HG03280 (cell line): ENCODE data around the gene KIF1C.
"Not testable (repeated sequence)": the region's sequence is repeated elsewhere in the genome, so short reads cannot be mapped to it uniquely, and the experiment has no call there.

ENCODE experiments used
- ATAC-seq: cut with Tn5 transposase; IDR thresholded peaks from one replicate; pipeline ENCODE4 v1.9.1; 2021; ENCODE audit warnings: mild to moderate bottlenecking, moderate library complexity; ENCODE audit not compliant: unreplicated experiment

The KIF1C gene

DNA sequence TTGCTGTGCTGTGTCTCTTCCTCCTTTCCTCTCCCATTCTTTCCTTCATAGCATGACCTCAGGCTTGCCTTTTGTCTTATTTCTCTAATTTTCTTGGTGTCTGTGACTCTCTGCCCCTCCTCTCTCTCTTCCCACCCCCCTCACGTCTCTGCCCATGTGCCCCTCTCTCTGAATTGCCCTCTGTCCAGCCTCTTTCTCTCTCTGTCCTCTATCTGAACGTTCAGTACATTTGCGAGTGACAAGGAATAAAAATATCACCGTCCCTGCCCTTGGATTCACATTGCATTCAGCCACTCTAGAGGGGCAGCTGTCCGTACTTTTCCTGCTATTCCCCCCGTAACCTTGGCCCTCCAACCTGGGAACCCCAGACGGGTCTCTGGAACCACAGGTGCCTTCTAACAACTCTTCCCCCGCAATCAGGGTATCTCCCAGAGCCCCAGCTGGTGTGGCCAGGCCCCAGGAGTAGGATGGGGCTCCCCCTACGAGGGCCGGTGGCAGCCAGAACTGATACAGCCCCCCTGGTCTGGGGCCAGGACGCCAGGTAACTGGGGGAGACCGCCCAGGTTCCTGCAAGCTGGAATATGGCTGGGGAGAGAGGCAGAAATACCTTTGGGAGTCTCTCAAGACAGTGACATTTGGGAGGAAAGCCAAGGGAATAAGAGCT lies 1.8 kb downstream of the KIF1C start:
- no peak for ATAC-seq

DNA sequence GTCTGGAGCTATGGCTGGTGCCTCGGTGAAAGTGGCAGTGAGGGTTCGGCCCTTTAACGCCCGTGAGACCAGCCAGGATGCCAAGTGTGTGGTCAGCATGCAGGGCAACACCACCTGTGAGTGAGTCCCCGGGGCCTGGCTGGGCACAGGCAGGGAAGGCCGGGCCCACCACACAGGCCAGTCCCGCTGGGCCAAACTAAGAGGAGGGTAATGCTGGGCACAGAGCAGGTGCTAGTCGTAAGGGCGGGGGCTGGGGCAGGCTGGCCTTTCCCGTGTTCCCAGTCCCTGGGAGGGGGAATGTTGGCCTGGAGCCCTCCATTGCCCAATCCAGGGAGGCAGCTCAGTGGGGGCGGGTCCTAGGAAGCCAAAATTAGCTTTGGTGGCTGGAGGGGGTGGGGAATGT lies 2.5 kb downstream of the KIF1C start:
- no peak for ATAC-seq

DNA sequence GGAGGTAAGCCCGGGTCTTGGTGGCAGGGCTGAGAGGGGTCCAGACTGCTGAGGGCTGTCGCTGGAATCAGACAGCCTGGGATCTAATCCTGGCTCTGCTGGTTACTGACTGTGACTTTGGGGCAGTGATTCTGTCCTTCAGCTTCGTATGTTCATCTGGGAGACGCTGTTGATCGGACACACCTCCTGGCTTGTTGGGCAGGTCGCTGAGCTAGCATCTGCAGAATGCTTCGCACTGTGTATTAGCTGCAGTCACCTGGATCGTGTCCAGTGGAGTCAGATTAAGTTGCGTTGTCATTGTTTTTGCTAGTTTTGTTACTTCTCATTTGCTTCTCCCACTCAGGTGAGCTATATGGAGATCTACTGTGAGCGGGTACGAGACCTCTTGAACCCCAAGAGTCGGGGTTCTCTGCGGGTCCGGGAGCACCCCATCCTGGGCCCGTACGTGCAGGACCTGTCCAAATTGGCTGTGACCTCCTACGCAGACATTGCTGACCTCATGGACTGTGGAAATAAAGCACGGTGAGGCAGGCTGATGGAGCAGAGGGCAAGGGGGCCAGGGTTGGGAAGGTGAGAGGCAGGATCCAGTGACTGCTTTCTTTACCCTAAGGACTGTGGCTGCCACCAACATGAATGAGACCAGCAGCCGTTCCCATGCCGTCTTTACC lies 4.5 kb downstream of the KIF1C start:
- ATAC-seq: no peak

DNA sequence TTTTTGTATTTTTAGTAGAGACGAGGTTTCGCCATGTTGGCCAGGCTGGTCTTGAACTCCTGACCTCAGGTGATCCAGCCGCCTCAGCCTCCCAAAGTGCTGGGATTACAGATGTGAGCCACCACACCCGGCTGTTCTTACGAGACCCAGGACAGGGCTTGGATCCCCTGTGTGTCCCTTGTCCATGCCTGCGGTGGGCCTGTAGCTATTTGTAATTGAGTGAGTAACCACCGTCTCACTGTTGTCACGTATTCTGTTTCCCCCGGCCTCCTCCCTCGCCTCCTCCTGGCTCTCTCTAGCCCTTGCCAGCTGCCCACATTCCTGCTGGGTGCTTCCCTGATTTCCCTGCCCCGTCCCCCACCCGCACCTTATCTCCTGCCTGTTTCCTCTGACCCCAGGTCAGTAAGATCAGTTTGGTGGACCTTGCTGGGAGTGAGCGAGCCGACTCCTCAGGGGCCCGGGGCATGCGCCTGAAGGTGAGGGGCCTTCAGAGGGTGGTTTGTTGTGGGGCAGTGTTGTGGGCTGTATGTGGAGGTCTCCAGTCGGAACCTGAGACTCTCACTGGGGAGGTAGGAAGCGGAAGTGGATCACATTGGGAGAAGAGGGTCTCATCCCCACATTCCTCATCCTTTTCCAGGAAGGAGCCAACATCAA lies 5.6 kb downstream of the KIF1C start:
- ATAC-seq: no peak

DNA sequence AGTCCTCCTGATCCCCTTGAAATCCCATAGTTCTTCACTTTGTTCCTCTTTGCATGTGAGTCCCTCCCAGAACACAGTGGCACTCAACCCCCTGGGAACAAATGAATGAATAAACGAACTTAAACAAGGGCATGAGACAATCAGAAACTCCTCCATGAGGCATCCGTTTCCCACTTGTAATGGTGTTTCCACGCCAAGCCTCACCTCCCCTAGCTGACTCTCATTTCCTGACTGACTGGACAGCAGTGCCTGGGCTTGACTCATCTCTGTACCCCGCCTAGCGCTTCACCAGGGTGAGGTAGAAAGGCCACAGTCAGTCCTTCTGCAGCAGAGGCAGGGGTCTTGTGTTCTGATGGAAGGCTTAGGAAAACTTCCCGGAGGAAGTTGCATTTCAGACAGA lies 14.2 kb downstream of the KIF1C start:
- ATAC-seq: no peak

DNA sequence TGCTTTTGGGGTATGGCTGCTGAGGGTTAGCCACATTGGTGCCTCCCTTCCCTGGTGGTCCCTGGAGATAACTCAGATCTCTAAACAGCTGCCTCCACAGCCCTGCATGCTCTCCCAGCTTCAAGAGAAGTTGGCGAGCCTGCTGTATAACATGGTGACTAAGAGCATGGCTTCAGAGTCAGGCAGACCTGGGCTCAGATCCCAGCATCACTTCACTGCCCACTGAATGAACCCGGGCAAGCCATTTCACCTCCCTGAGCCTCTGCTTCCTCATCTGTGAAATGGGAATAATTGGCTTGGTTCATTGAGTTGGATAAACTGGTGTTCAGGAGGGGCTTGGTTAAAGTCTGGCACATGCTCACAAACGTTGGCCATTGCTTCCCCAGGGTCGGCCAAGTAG lies 16.6 kb downstream of the KIF1C start:
- no peak for ATAC-seq

DNA sequence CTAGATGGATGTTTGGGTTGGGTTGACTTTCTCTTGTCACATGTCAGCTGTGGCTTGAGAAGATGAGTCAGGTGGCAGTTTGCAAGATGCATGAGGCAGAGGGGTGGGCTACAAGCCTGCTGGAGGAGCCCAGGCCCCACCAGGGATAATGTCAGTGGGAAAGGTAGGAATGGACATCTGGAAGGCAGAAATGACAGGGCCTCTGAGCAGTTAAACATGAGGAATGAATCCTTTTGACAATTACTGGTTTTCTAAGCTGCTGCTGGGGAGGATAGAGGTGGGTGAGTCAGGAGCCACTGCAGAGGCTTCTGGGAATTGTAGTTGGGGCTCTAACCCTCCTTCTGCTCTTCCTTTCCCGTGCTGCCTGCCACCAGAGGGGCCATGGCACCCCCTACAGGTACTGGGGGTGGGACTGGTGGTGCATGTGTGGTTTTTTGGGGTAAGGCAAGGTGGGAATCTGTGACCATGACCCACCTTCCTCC lies 21.8 kb downstream of the KIF1C start:
- no peak for ATAC-seq

DNA sequence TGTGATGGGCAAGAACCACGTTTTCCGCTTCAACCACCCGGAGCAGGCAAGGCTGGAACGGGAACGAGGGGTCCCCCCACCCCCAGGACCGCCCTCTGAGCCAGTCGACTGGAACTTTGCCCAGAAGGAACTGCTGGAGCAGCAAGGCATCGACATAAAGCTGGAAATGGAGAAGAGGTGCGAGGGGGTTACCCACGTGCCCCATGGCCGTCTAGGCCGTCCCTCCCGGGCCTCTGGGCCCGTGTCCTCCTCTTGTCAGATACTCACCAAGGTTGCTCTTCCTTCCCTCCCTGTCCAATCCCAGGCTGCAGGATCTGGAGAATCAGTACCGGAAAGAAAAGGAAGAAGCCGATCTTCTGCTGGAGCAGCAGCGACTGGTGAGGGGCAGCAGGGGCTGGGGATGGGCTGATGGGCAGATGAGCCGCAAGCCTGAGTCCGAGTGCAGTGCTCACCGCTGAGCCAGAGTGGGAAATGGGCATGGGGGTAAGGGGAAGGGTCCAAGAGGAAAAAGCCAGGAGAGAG lies 22.8 kb downstream of the KIF1C start:
- no peak for ATAC-seq

DNA sequence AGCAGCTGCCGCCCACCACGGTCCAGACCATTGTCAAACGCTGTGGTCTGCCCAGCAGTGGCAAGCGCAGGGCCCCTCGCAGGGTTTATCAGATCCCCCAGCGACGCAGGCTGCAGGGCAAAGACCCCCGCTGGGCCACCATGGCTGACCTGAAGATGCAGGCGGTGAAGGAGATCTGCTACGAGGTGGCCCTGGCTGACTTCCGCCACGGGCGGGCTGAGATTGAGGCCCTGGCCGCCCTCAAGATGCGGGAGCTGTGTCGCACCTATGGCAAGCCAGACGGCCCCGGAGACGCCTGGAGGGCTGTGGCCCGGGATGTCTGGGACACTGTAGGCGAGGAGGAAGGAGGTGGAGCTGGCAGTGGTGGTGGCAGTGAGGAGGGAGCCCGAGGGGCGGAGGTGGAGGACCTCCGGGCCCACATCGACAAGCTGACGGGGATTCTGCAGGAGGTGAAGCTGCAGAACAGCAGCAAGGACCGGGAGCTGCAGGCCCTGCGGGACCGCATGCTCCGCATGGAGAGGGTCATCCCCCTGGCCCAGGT lies 24.5 kb downstream of the KIF1C start:
- ATAC-seq: no peak

DNA sequence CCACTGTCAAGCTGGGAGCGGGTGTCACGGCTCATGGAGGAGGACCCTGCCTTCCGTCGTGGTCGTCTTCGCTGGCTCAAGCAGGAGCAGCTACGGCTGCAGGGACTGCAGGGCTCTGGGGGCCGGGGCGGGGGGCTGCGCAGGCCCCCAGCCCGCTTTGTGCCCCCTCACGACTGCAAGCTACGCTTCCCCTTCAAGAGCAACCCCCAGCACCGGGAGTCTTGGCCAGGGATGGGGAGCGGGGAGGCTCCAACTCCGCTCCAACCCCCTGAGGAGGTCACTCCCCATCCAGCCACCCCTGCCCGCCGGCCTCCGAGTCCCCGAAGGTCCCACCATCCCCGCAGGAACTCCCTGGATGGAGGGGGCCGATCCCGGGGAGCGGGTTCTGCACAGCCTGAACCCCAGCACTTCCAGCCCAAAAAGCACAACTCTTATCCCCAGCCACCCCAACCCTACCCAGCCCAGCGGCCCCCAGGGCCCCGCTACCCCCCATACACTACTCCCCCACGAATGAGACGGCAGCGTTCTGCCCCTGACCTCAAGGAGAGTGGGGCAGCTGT lies 25.9 kb downstream of the KIF1C start:
- no peak for ATAC-seq

DNA sequence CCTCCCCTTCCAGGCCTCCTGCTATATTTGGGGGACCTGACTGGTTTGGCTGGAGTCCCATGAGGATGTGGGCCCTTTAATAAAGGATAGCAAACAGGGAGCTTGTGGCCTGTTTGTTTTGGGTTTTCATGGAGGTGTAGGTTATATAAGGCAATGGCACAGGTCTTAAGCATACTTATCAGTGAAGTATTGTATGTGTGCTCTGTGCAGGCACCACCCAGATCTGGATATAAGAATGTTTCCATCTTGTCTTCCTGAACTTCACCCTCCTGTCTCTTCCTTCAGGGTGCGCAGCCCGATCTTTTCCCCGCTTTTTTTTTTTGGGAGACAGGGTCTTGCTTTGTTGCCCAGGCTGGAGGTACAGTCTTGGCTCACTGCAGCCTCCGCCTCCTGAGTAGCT lies 26.9 kb downstream of the KIF1C start:
- ATAC-seq: no peak

DNA sequence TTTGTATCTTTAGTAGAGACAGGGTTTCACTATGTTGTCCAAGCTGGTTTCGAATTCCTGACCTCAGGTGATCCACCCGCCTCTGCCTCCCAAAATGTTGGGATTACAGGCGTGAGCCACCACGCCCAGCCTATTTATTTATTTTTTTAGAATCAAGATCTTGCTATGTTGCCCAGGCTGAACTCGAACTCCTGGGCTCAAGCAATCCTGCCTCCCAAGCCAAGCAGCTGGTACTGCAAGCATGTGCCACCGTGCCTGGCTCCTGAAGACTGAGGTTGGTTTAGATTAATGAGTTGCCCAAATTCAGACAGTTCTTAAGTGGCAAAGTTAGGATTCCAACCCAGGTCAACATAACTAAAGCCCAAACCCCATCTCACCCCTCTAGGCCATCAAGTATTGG lies 29.5 kb downstream of the KIF1C start:
- ATAC-seq: no peak

DNA sequence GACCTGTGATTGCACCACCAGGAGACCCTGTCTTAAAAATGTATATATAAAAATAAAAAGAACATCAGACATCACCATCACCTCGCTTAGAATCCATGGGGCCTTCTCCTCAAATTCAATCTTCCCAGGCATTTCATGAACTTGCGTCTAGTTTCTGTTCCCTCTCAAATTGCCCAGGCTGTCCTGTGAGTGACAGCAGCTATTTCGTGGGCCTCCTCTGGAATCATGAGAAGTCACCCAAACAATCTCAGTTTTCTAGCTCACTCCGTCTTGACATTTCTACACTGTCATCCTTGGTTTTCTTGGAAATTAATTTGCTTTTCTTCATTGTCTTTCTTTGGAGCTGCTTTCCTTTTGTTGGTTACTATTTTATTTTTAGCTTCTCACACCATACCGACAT lies 30.2 kb downstream of the KIF1C start:
- ATAC-seq: no peak

DNA sequence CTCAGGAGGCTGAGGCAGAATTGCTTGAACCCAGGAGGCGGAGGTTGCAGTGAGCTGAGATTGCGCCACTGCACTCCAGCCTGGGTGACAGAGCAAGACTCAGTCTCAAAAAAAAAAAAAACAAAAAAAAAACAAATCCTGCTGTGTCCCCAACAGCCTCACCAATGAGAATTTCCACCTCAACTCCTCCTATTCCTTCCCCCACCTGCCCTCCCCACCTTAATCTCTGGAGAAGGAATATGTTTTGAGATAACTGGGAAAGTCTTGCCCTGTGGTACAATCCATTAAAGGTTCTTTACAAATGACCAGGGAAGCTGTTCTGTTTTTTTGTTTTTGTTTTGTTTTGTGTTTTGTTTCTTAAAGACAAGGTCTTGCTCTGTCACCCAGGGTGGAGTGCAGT lies 32.4 kb downstream of the KIF1C start:
- not testable (repeated sequence) for ATAC-seq

DNA sequence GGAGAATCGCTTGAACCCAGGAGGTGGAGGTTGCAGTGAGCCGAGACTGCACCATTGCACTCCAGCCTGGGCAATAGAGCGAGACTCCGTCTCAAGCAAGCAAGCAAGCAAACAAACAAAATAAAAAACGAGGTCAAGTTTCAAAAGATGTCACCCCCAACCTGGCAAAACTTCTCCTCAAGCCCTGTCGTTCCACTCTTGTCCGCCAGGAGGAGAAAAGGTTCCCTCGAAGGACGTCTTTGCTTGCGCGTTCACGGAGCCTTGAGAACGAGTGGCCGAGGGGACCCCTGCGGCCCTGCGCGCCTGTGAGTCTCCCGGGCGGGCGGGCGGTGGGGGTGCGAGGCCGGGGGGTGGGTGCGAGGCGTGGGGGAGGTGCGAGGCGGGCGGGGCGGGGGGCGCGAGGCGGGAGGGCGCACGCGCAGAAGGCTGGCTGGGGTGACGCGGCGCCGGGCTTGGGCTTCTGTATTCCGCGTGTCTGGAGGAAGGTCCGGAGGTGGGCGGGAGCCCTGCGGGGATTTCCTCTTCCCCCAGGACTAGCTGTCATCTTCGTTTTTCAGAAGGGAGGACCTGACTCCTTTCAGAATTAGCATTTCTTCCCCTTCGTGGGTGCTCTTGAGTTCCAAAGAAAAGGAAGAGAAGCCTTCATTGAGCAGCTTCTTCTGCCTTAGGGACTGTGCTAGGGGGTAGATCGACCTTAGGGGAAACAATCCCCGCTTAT lies 33.8 kb downstream of the KIF1C start:
- peak; percentile 70 for ATAC-seq

DNA sequence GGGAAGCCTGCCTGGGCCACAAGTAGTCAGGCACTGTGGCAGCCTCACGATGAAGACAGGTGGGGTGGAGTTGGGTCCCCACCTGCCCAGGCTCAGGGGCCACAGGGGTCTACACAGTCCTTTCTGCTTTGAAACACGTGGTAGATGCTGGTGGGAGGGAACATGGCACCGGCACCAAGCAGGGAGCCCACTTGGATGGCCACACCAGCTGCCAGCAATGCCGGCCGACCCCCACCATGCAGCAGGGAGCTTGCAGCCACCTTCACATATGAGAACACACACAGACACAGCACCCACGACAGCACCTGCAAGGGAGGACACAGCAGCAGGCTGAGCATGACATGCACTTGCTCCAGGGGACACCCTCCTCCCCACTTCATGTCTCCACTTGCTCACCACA lies 35.1 kb downstream of the KIF1C start:
- no peak for ATAC-seq

DNA sequence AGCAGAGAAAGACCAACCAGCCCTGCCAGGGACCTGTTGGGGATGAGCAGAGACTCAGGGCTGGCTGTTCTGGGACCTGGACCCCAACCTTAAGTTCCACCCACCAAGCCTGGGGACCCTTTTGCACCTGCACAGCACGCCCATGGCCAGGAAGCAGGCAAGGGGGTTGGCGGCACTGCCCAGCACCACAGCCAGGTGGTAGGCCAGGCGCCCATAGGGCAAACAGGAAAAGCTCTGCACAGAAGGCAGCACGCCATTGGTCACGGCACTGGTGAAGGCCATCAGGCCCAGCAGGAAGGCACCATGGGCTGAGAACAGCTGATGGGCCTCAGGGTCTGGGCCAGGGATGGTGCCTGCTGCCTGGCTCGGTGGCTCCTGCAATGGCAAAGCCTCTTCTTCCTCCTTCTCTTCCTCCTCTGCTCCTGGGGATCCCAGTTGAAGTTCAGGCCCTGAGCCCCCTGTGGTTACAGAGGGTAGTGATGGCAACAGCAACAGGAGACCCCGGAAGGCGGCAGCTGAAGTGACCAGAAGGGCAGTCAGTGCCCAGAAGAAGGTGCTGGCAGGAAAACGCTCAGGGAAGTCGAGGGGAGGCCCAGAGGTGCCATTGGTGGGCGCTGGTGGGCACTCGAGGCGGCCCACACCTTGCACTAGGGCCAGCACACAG lies 35.7 kb downstream of the KIF1C start:
- ATAC-seq: no peak

DNA sequence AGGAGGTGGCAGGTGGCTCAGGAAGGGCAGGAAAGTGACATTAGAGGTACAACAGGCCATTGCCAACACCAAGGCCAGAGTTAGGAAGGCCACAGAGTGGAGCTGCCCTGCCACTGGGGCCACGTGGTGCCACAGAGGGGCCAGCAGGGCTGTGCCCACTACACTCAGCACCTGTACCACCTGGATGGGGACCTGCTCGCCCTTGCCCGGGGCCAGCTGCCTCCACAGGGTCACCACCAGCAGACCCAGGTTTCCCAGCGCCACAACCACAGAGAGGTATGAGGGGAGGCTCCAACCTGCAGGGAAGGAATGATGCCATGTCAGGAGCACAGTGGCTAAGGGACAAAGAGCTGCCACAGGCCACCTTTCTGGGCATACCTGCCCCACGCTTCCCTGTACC lies 36.3 kb downstream of the KIF1C start:
- ATAC-seq: no peak

DNA sequence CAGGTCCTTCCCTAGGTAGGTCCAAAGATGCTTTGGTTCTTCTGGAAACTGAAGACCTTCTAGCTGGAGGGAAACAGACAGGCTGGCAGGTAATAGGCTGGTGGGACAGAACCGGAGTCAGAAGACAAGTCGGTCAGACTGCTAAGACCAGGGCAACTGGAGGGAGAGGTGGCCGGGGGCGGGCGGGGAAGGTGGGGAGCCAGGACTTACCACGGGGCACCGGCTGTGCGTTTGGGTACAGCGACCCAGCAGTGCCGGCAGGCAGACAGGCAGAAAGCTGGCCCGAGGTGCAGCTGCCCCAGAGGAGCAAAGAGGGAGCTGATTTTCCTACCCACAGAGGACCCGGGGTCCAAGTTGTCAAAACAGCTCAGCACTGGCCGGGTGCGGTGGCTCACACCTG lies 36.9 kb downstream of the KIF1C start:
- ATAC-seq: no peak

DNA sequence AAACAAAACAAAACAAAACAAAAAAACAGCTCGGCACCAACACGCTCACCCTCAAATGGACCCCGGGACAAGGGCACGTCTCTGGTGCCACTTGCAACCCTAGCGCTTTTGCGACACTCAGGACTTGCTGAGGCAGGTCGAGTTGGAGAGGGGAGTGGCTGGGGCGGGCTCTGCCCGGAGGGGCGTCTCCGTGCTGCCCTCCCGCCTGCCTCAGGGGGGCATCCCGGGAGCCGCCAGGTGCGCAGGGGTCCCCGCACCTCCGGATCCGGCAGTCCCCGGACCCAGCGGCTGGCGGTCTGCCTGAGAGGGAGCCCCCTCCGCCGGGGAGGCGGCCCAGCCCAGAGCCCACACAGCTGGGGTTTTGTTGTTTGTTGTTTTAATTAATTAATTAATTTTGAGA lies 37.6 kb downstream of the KIF1C start, which contains the start of gene SLC52A1:
SLC52A1 (minus strand) TSS at position 112 of the 400 bp plus-strand sequence. CDS start 820 bp downstream, outside the sequence.
- no peak for ATAC-seq
